Lower lobe of right lung (tissue), 2 donors: ENCODE data around the gene FASTKD1. TPM values are rescaled to one million over a fixed set of nuclear protein-coding genes. Genes with fewer than 3 reads are reported as not detected.
A peak's percentile ranks its signal among the peaks of the same experiment; 100 is the strongest.

Source experiments
- ATAC-seq, 2 donors: fragments of 200-7000 bp; cut with Tn5 transposase; one replicate each; pipeline ENCODE4 v1.9.1; 2020 to 2022; ENCODE audit warnings: mild to moderate bottlenecking in 2 of 2, moderate library complexity in 2 of 2
- DNase-seq: peaks from one replicate; pipeline ENCODE4 v3.0.0-alpha.2; 2020
- H3K27ac ChIP-seq: fragments of 200-600 bp; one replicate; pipeline ENCODE4 v1.8.0; 2022
- H3K27me3 ChIP-seq: fragments of 200-600 bp; one replicate; pipeline ENCODE4 v1.8.0; 2022; ENCODE audit warnings: low read depth
- H3K36me3 ChIP-seq: fragments of 200-600 bp; one replicate; pipeline ENCODE4 v1.8.0; 2022; ENCODE audit warnings: mild to moderate bottlenecking
- H3K4me1 ChIP-seq: fragments of 200-600 bp; one replicate; pipeline ENCODE4 v1.8.0; 2022
- H3K4me3 ChIP-seq: fragments of 200-600 bp; one replicate; pipeline ENCODE4 v1.8.0; 2022; ENCODE audit warnings: mild to moderate bottlenecking
- H3K9me3 ChIP-seq: fragments of 200-600 bp; one replicate; pipeline ENCODE4 v1.8.0; 2022
- CTCF ChIP-seq: fragments of 200-600 bp; IDR thresholded peaks from one replicate; pipeline ENCODE4 v1.8.0; 2022; ENCODE audit warnings: antibody characterized with exemption, mild to moderate bottlenecking
- intact Hi-C: fragments of 100-400 bp; cut with DNase I; formaldehyde crosslinking; loops from one replicate; pipeline ENCODE4 v1.11.0; 2022
- total RNA-seq: library from RNA; stranded (reverse); fragmentation: NEBNext Ultra II Directional; extraction: Animal tissue kit (Norgen Biotek cat#: 25700); gene quantifications from one replicate; pipeline ENCODE4 v1.2.1, GENCODE V29; 2021
- donor health status: DM: no; HTN: yes; CAD: no; lungs with severe emphysema.

FASTKD1 gene
- total RNA-seq, 1 donor from 2014 or later = 38.3 TPM

GRCh38 chr2:169513926-169514325 lies 59.7 kb downstream of the FASTKD1 start:
- DNase-seq (no peak), ATAC-seq (peak in 1 of 2 donors; percentile 49)
- no peak for TF ChIP-seq CTCF
- Histone ChIP-seq H3K4me3 (no peak overlapping the region), H3K36me3 (no peaks in the 10 kb centered on the region), H3K4me1 (no peaks in the 10 kb centered on the region), H3K9me3 (no peaks in the 10 kb centered on the region), H3K27me3 (no peaks in the 10 kb centered on the region), H3K27ac (no peak overlapping the region)
- intact Hi-C loops = no loop called here

GRCh38 chr2:169513094-169513493 lies 60.6 kb downstream of the FASTKD1 start:
- Histone ChIP-seq H3K36me3 (no peaks in the 10 kb centered on the region), H3K4me1 (no peaks in the 10 kb centered on the region), H3K27ac (no peak overlapping the region), H3K9me3 (no peaks in the 10 kb centered on the region), H3K27me3 (no peaks in the 10 kb centered on the region), H3K4me3 (no peak overlapping the region)
- intact Hi-C loops = no loop called here
- TF ChIP-seq CTCF = no peak
- ATAC-seq = no peak
- no peak for DNase-seq

DNA sequence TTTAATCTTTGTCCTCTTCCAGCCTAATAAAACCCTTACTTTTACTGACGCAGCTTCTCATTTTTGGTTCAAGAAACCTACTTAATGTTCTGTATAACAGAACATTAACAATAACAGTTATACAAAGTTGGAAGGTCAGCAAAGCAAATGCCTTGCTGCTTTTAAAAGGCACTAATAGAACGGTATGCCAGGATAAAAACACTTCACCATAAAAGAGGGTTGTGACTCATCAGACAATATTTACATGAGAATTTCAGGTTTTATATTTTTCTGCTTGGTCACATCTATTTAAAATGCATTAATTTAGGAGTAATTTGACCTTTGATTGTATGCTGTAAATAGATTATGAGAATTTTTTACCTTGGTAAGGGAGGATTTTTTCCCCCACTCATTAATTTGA lies 61.1 kb downstream of the FASTKD1 start:
- H3K4me1 ChIP-seq = no peaks in the 10 kb centered on the region
- no peak overlapping the region for H3K4me3 ChIP-seq
- H3K36me3 ChIP-seq = no peaks in the 10 kb centered on the region
- no peaks in the 10 kb centered on the region for H3K27me3 ChIP-seq
- no peaks in the 10 kb centered on the region for H3K9me3 ChIP-seq
- ATAC-seq (peak in 1 of 2 donors; percentile 61), DNase-seq (no peak)
- no peak overlapping the region for H3K27ac ChIP-seq
- intact Hi-C loops = no loop called here
- no peak for TF ChIP-seq CTCF

DNA sequence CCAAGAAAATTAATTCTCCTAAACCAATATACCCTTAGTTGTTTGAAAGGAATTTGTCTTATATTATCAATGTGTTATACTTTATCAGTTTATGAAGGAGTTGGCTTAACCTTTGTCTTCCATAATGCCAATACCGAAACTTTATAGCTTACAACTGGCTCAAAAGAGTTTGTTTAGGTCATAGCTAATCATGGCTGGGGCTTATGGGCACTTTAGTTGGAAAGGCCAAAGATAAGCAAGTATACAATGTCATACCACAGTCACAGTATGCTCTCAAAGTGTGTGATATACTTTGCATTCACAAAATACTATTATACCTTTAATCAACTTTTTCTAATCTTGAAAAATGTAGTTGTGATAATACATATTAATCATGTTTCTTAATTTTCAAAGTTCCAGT lies 61.8 kb downstream of the FASTKD1 start:
- intact Hi-C loops = no loop called here
- Histone ChIP-seq H3K27me3 (no peaks in the 10 kb centered on the region), H3K9me3 (no peaks in the 10 kb centered on the region), H3K27ac (no peak overlapping the region), H3K36me3 (no peaks in the 10 kb centered on the region), H3K4me1 (no peaks in the 10 kb centered on the region), H3K4me3 (no peak overlapping the region)
- DNase-seq = no peak
- TF ChIP-seq CTCF = no peak
- ATAC-seq = no peak

DNA sequence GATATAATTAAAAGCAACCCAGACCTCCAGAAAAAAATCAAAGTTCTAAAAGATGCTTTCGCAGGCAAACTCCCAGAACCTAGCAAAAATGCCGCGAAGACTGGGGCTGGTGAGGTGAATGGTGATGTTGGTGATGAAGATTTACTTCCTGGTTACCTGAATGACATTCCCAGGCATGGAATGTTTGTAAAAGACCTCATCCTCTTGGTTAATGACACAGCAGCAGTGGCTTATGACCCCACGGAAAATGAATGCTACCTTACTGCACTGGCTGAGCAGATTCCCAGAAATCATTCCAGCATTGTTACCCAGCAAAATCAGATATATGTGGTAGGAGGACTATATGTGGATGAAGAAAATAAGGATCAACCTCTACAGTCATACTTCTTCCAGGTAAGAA lies 63.2 kb downstream of the FASTKD1 start:
- DNase-seq (no peak), ATAC-seq (no peak)
- Histone ChIP-seq H3K4me3 (no peak overlapping the region), H3K9me3 (no peaks in the 10 kb centered on the region), H3K27me3 (no peaks in the 10 kb centered on the region), H3K27ac (no peak overlapping the region), H3K4me1 (no peaks in the 10 kb centered on the region), H3K36me3 (no peaks in the 10 kb centered on the region)
- intact Hi-C loops = no loop called here
- TF ChIP-seq CTCF = no peak

DNA sequence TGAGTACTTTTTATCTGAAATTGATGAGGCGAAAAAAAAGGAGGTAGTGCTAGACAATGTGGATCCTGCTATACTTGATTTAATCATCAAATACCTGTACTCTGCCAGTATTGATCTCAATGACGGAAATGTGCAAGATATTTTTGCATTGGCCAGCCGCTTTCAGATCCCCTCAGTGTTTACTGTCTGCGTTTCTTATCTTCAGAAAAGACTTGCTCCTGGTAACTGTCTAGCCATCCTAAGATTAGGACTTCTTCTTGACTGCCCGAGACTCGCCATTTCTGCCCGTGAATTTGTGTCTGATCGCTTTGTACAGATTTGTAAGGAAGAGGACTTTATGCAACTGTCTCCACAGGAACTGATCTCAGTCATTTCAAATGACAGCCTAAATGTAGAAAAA lies 63.7 kb downstream of the FASTKD1 start:
- no peaks in the 10 kb centered on the region for H3K4me1 ChIP-seq
- no peak overlapping the region for H3K4me3 ChIP-seq
- ATAC-seq (no peak), DNase-seq (no peak)
- intact Hi-C loops = no loop called here
- no peaks in the 10 kb centered on the region for H3K9me3 ChIP-seq
- no peak overlapping the region for H3K27ac ChIP-seq
- no peaks in the 10 kb centered on the region for H3K36me3 ChIP-seq
- no peak for TF ChIP-seq CTCF
- no peaks in the 10 kb centered on the region for H3K27me3 ChIP-seq
